Smooth muscle cell (in vitro differentiated cells): ENCODE measurements around the gene LDB3. TPM values are rescaled to one million over a fixed set of nuclear protein-coding genes. Genes with fewer than 3 reads are reported as not detected.
"Not testable (repeated sequence)": the region's sequence is repeated elsewhere in the genome, so short reads cannot be mapped to it uniquely, and the experiment has no call there.

Source experiments
- DNase-seq: peaks from one replicate; lab custom pipeline; 2025; ENCODE audit not compliant: unreplicated experiment; lab: John Stamatoyannopoulos, UW
- H2AFZ ChIP-seq: fragments of 200-600 bp; sonication (generic); 2 replicates; pipeline ENCODE4 v1.6.0; 2016; ENCODE audit warnings: antibody characterized with exemption, low read depth, mild to moderate bottlenecking
- H3F3A ChIP-seq: fragments of 200-600 bp; sonication (generic); 2 replicates; pipeline ENCODE4 v1.6.0; 2017; ENCODE audit warnings: antibody characterized with exemption, low read depth
- H3K27ac ChIP-seq: fragments of 200-600 bp; sonication (generic); 2 replicates; pipeline ENCODE4 v1.5.1; 2016; ENCODE audit warnings: low read depth, mild to moderate bottlenecking
- H3K27me3 ChIP-seq: fragments of 200-600 bp; sonication (generic); 2 replicates; pipeline ENCODE4 v1.6.1; 2016; ENCODE audit warnings: low read depth, mild to moderate bottlenecking
- H3K36me3 ChIP-seq: fragments of 200-600 bp; sonication (generic); 2 replicates; pipeline ENCODE4 v1.5.1; 2016; ENCODE audit warnings: low read depth
- H3K4me1 ChIP-seq: fragments of 200-600 bp; sonication (generic); 2 replicates; pipeline ENCODE4 v1.5.1; 2016; ENCODE audit warnings: low read depth
- H3K4me2 ChIP-seq: fragments of 200-600 bp; sonication (generic); 2 replicates; pipeline ENCODE4 v1.6.0; 2016; ENCODE audit warnings: mild to moderate bottlenecking
- H3K4me3 ChIP-seq: fragments of 200-600 bp; sonication (generic); 2 replicates; pipeline ENCODE4 v1.5.1; 2016; ENCODE audit warnings: mild to moderate bottlenecking
- H3K79me2 ChIP-seq: fragments of 200-600 bp; sonication (generic); 2 replicates; pipeline ENCODE4 v1.6.0; 2016; ENCODE audit warnings: low read depth, mild to moderate bottlenecking
- H3K9ac ChIP-seq: fragments of 200-600 bp; sonication (generic); 2 replicates; pipeline ENCODE4 v1.6.0; 2016; ENCODE audit warnings: low read depth
- H3K9me3 ChIP-seq: fragments of 200-600 bp; sonication (generic); replicated peaks from 2 replicates; pipeline ENCODE4 v1.5.1; 2016; ENCODE audit warnings: low read depth
- H4K20me1 ChIP-seq: fragments of 200-600 bp; sonication (generic); 2 replicates; pipeline ENCODE4 v1.6.0; 2016; ENCODE audit warnings: low read depth
- WGBS: methylation state at CpG from one replicate; pipeline ENCODE4 v1.1.7; 2016; ENCODE audit warnings: low lambda C conversion rate; 5-methylcytosine and 5-hydroxymethylcytosine counted together
- polyA plus RNA-seq: library from polyadenylated mRNA; unstranded; fragments of >200 nt; fragmentation: Nextera tagmentation; extraction: Ambion mirVana; gene quantifications from 2 replicates; pipeline ENCODE4 v1.2.1, GENCODE V29; 2016
- total RNA-seq: library from RNA; depleted of rRNA; stranded (reverse); fragments of >200 nt; gene quantifications from 2 replicates; pipeline ENCODE4 v1.2.3, GENCODE V29; 2014
- TF ChIP-seq, protein P1 (sequence below): fragments of 200-600 bp; sonication (generic); IDR thresholded peaks from 2 replicates; pipeline ENCODE4 v1.5.1; 2017; ENCODE audit warnings: borderline replicate concordance, mild to moderate bottlenecking, antibody characterized with exemption; ENCODE audit not compliant: insufficient read depth, poor library complexity, severe bottlenecking

Gene LDB3
- total and polyA plus RNA-seq, 2 experiments from 2014 or later = 0.31 to 0.61 TPM

DNA sequence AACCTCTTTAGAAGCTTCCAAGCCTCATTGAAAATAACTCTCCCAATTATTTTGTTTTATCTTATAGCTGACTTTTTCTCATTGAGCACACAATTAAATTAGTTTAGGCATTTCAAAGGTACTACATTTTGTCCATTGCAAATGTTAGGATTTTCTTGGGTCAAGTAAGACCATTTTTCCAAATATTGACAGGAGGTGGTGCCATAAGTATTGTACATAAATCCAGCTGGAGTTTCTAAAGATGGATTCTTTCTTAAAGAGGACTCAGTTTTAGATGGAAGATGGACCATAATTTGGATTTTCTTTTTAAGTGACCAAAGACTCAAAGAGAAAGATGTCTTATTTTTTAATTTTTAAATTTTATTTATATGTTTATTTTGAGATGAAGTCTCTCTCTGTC lies 26.3 kb upstream of the LDB3 start:
- no peak overlapping the region for H3K27ac ChIP-seq
- H3K4me1 ChIP-seq = no peaks in the 10 kb centered on the region
- no peak overlapping the region for H3K4me3 ChIP-seq
- H3K36me3 ChIP-seq = no peaks in the 10 kb centered on the region
- no peaks in the 10 kb centered on the region for H4K20me1 ChIP-seq
- no peak overlapping the region for H2AFZ ChIP-seq
- H3K9me3 ChIP-seq = no peaks in the 10 kb centered on the region
- no peak overlapping the region for H3K4me2 ChIP-seq
- H3K9ac ChIP-seq = no peak overlapping the region
- TF ChIP-seq, protein P1, sequence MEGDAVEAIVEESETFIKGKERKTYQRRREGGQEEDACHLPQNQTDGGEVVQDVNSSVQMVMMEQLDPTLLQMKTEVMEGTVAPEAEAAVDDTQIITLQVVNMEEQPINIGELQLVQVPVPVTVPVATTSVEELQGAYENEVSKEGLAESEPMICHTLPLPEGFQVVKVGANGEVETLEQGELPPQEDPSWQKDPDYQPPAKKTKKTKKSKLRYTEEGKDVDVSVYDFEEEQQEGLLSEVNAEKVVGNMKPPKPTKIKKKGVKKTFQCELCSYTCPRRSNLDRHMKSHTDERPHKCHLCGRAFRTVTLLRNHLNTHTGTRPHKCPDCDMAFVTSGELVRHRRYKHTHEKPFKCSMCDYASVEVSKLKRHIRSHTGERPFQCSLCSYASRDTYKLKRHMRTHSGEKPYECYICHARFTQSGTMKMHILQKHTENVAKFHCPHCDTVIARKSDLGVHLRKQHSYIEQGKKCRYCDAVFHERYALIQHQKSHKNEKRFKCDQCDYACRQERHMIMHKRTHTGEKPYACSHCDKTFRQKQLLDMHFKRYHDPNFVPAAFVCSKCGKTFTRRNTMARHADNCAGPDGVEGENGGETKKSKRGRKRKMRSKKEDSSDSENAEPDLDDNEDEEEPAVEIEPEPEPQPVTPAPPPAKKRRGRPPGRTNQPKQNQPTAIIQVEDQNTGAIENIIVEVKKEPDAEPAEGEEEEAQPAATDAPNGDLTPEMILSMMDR = no peak
- H3K27me3 ChIP-seq = no peaks in the 10 kb centered on the region
- no peaks in the 10 kb centered on the region for H3K79me2 ChIP-seq
- DNase-seq = no peak
- H3F3A ChIP-seq = no peaks in the 10 kb centered on the region

DNA sequence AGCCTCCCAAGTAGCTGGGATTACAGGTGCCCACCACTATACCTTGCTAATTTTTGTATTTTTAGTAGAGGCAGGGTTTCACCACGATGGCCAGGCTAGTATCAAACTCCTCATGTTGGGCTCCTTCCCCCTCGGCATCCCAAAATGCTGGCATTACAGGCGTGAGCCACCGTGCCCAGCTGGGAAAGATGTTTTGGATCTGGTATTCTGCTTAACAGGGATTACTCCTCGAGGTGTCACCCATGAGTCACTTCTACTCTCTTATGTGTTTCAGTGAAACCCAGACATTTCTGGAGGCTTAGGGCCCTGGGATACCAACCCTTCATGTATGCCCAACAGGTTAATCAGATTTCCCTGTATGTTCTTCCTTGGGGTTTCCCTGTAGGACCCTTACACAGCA lies 25.8 kb upstream of the LDB3 start:
- no peaks in the 10 kb centered on the region for H3K36me3 ChIP-seq
- H3K27ac ChIP-seq = no peak overlapping the region
- H3K9ac ChIP-seq = no peak overlapping the region
- DNase-seq = no peak
- TF ChIP-seq, protein P1 = no peak
- H3K4me1 ChIP-seq = no peaks in the 10 kb centered on the region
- no peaks in the 10 kb centered on the region for H3K79me2 ChIP-seq
- H4K20me1 ChIP-seq = no peaks in the 10 kb centered on the region
- H2AFZ ChIP-seq = no peak overlapping the region
- no peak overlapping the region for H3K4me3 ChIP-seq
- H3K27me3 ChIP-seq = no peaks in the 10 kb centered on the region
- WGBS = 47% methylated on average over 5 of the region's 5 CpGs
- H3F3A ChIP-seq = no peaks in the 10 kb centered on the region
- H3K4me2 ChIP-seq = no peak overlapping the region
- no peaks in the 10 kb centered on the region for H3K9me3 ChIP-seq

DNA sequence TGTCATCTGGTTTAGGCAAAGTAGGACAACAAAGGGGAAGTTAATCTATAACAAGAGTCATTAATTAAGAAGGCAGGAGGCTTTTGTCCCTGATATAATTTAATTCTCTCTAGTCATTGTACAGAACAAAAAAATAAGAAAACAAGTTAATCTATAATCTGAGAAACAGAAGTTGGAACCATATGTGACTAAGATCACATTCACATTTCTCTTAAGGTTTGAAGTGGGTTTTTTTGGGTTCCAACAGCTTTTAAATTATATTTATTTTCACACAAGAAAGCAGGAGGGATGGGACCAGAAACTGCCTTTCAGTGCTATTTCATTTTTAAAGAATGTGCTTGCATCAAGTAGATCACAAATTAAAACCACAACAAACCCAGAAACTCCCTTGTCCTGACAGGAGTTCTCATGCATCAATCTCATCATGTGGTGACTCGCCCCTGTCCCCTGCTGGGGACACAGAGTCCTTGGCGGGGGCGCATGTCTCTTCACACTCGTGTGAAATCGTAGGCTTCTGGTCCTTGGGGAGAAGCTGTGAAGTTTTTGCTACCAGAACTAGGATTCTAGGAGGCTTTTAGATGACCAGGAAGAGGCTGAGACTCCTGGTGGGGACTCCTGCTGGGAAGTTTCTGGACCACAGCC lies 24.0 kb upstream of the LDB3 start:
- no peaks in the 10 kb centered on the region for H3K9me3 ChIP-seq
- TF ChIP-seq, protein P1 = peak; percentile 20
- no peak overlapping the region for H2AFZ ChIP-seq
- H3K4me2 ChIP-seq = no peak overlapping the region
- no peaks in the 10 kb centered on the region for H3K79me2 ChIP-seq
- DNase-seq = no peak
- H3K27me3 ChIP-seq = no peaks in the 10 kb centered on the region
- H3K4me1 ChIP-seq = no peaks in the 10 kb centered on the region
- no peaks in the 10 kb centered on the region for H4K20me1 ChIP-seq
- WGBS = 58% methylated on average over 5 of the region's 5 CpGs
- no peak overlapping the region for H3K9ac ChIP-seq
- H3K4me3 ChIP-seq = no peak overlapping the region
- no peak overlapping the region for H3K27ac ChIP-seq
- H3F3A ChIP-seq = no peaks in the 10 kb centered on the region
- no peaks in the 10 kb centered on the region for H3K36me3 ChIP-seq

DNA sequence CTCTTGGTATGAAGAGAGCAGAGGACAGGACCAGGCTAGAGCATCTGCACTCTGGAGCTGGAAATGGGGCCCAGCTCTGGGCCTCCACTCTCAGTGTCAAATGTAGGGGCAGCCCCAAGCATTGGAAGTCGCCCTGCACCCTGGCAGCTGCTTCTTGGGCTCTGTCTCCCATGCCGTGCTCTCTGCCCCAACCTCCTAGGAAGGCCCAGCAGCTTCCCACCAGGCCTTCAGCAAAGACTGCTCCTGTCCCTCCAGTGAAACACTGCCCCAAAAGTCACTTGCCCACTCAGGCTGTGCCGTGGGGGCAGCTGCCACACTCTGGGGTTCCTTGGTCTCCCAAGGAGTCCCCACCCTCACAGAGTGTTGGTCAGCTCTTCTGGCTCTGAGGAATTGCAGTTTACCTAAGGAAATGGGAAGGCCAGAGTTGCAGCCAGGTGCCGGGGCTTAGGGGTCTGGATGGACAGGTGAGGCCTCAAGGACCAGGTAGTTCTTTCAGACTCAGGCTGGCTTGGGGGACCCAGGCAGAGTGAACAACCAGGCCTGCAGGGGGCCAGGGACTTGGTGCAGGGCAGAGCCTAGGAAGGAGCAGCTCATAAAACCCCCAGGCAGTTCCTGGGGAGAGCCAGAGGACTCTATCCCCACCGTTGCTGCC lies 23.4 kb upstream of the LDB3 start:
- H3K27ac ChIP-seq = no peak overlapping the region
- DNase-seq = no peak
- TF ChIP-seq, protein P1 = no peak
- H4K20me1 ChIP-seq = no peaks in the 10 kb centered on the region
- H3K4me2 ChIP-seq = no peak overlapping the region
- H2AFZ ChIP-seq = no peak overlapping the region
- H3K9ac ChIP-seq = no peak overlapping the region
- no peaks in the 10 kb centered on the region for H3K9me3 ChIP-seq
- H3K36me3 ChIP-seq = no peaks in the 10 kb centered on the region
- H3K27me3 ChIP-seq = no peaks in the 10 kb centered on the region
- no peaks in the 10 kb centered on the region for H3K79me2 ChIP-seq
- no peak overlapping the region for H3K4me3 ChIP-seq
- no peaks in the 10 kb centered on the region for H3F3A ChIP-seq
- 94% methylated on average over 5 of the region's 5 CpGs for WGBS
- no peaks in the 10 kb centered on the region for H3K4me1 ChIP-seq

DNA sequence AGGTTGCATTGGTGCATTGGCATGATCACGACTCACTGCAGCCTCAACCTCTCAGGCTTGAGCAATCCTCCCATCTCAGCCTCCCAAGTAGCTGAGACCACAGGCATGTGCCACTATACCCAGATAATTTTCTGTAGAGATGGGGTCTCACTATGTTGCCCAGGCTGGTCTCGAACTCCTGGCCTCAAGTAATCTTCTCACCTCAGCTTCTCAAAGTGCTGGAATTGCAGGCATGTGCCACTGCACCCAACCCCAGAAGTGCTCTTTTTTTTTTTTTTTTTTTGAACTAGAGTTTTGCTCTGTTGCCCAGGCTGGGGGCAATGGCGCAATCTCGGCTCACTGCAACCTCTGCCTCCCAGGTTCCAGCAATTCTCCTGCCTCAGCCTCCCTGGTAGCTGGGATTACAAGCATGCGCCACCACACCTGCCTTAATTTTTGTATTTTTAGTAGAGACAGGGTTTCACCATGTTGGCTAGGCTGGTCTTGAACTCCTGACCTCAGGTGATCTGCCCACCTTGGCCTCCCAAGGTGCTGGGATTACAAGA lies 22.6 kb upstream of the LDB3 start:
- not testable (repeated sequence) for H2AFZ ChIP-seq, H3K4me3 ChIP-seq, H3K27me3 ChIP-seq, H3K79me2 ChIP-seq, H3K4me1 ChIP-seq, H4K20me1 ChIP-seq, H3K4me2 ChIP-seq, H3K27ac ChIP-seq, DNase-seq, H3F3A ChIP-seq, H3K9me3 ChIP-seq, H3K36me3 ChIP-seq, H3K9ac ChIP-seq
- 95% methylated on average over 5 of the region's 5 CpGs for WGBS
